H9 (cell line): ENCODE results near the gene FAM219A. TPM values are rescaled to one million over a fixed set of nuclear protein-coding genes. Genes with fewer than 3 reads are reported as not detected.

Experiments used
- DNase-seq: peaks from one replicate; pipeline ENCODE4 v3.0.0-alpha.2; 2017
- H2AFZ ChIP-seq: one replicate; pipeline ENCODE4 v1.6.1; 2013; ENCODE audit warnings: mild to moderate bottlenecking, low read length, control low read depth, moderate library complexity
- H2AK5ac ChIP-seq: 2 replicates; pipeline ENCODE4 v1.6.1; 2013; ENCODE audit warnings: low read length, control low read depth, mixed read lengths; ENCODE audit not compliant: insufficient read length
- H2BK120ac ChIP-seq: one replicate; pipeline ENCODE4 v1.6.1; 2013; ENCODE audit warnings: low read depth, mild to moderate bottlenecking, low read length, control low read depth, inconsistent platforms; ENCODE audit not compliant: poor library complexity, severe bottlenecking
- H2BK12ac ChIP-seq: 2 replicates; pipeline ENCODE4 v1.6.1; 2013; ENCODE audit warnings: low read length, control low read depth, mixed read lengths, low read depth; ENCODE audit not compliant: insufficient read length
- H2BK15ac ChIP-seq: 2 replicates; pipeline ENCODE4 v1.6.1; 2013; ENCODE audit warnings: low read depth, low read length, control low read depth
- H2BK20ac ChIP-seq: one replicate; pipeline ENCODE4 v1.6.1; 2013; ENCODE audit warnings: low read depth, mild to moderate bottlenecking, low read length, control low read depth, inconsistent platforms; ENCODE audit not compliant: poor library complexity, severe bottlenecking
- H2BK5ac ChIP-seq: 2 replicates; pipeline ENCODE4 v1.6.1; 2013; ENCODE audit warnings: low read length, control low read depth, mixed read lengths; ENCODE audit not compliant: insufficient read length
- H3K14ac ChIP-seq: 2 replicates; pipeline ENCODE4 v1.6.1; 2013; ENCODE audit warnings: low read length, control low read depth; ENCODE audit not compliant: insufficient read depth
- H3K18ac ChIP-seq: 2 replicates; pipeline ENCODE4 v1.6.1; 2013; ENCODE audit warnings: low read depth, mild to moderate bottlenecking, mixed read lengths, low read length, control low read depth; ENCODE audit not compliant: insufficient read length
- H3K23ac ChIP-seq: 2 replicates; pipeline ENCODE4 v1.6.1; 2013; ENCODE audit warnings: low read length, control low read depth, mixed read lengths, low read depth; ENCODE audit not compliant: insufficient read length
- H3K23me2 ChIP-seq: 2 replicates; pipeline ENCODE4 v1.6.1; 2013; ENCODE audit warnings: low read depth, mild to moderate bottlenecking, mixed read lengths, low read length, control low read depth; ENCODE audit not compliant: insufficient read length, poor library complexity, severe bottlenecking
- H3K27ac ChIP-seq: 2 replicates; pipeline ENCODE4 v1.5.1; 2013; ENCODE audit warnings: low read length, control low read depth, mixed read lengths, low read depth; ENCODE audit not compliant: insufficient read length
- H3K27me3 ChIP-seq: 2 replicates; pipeline ENCODE4 v1.6.1; 2013; ENCODE audit warnings: low read length, control low read depth, inconsistent platforms; ENCODE audit not compliant: insufficient read depth
- H3K4ac ChIP-seq: 2 replicates; pipeline ENCODE4 v1.6.1; 2013; ENCODE audit warnings: low read depth, mild to moderate bottlenecking, control low read depth, inconsistent platforms, low read length, moderate library complexity
- H3K4me1 ChIP-seq: 2 replicates; pipeline ENCODE4 v1.6.1; 2013; ENCODE audit warnings: low read length, control low read depth, inconsistent platforms; ENCODE audit not compliant: insufficient read depth
- H3K4me2 ChIP-seq: 2 replicates; pipeline ENCODE4 v1.6.1; 2013; ENCODE audit warnings: low read length, control low read depth, mixed read lengths; ENCODE audit not compliant: insufficient read length, insufficient read depth
- H3K56ac ChIP-seq: 2 replicates; pipeline ENCODE4 v1.6.1; 2013; ENCODE audit warnings: low read depth, mild to moderate bottlenecking, mixed read lengths, low read length, control low read depth; ENCODE audit not compliant: insufficient read length
- H3K79me1 ChIP-seq: 2 replicates; pipeline ENCODE4 v1.6.1; 2013; ENCODE audit warnings: low read depth, mild to moderate bottlenecking, moderate library complexity, low read length, control low read depth, inconsistent platforms; ENCODE audit not compliant: insufficient read depth, poor library complexity, severe bottlenecking
- H3K79me2 ChIP-seq: 2 replicates; pipeline ENCODE4 v1.6.1; 2013; ENCODE audit warnings: low read length, control low read depth, inconsistent platforms; ENCODE audit not compliant: insufficient read depth
- H3K9ac ChIP-seq: 2 replicates; pipeline ENCODE4 v1.6.1; 2013; ENCODE audit warnings: low read length, control low read depth, mixed read lengths; ENCODE audit not compliant: insufficient read length; ENCODE audit errors: extremely low read depth
- H3K9me3 ChIP-seq: one replicate; pipeline ENCODE4 v1.6.1; 2013; ENCODE audit warnings: low read depth, low read length, inconsistent platforms; ENCODE audit not compliant: control insufficient read depth
- H3T11ph ChIP-seq: one replicate; pipeline ENCODE4 v1.6.1; 2013; ENCODE audit warnings: mild to moderate bottlenecking, low read length, control low read depth, inconsistent platforms
- H4K20me1 ChIP-seq: one replicate; pipeline ENCODE4 v1.6.1; 2013; ENCODE audit not compliant: control insufficient read depth, insufficient read length, insufficient read depth
- H4K5ac ChIP-seq: 2 replicates; pipeline ENCODE4 v1.6.1; 2013; ENCODE audit warnings: low read depth, mild to moderate bottlenecking, mixed read lengths, low read length, control low read depth; ENCODE audit not compliant: insufficient read length
- H4K8ac ChIP-seq: replicated peaks from 2 replicates; pipeline ENCODE4 v1.6.1; 2013; ENCODE audit warnings: low read length, control low read depth, mixed read lengths, low read depth; ENCODE audit not compliant: insufficient read length
- H4K91ac ChIP-seq: 2 replicates; pipeline ENCODE4 v1.6.1; 2013; ENCODE audit warnings: low read depth, mild to moderate bottlenecking, moderate library complexity, mixed read lengths, low read length, control low read depth; ENCODE audit not compliant: insufficient read length
- H3K27ac Mint-ChIP-seq, 3 experiments: 2 replicates in 2 of 3; 3 replicates in 1 of 3; pipeline ENCODE4 v1.8.0; 2020 to 2021; ENCODE audit warnings: mixed read lengths in 3 of 3, mild to moderate bottlenecking in 1 of 3, moderate library complexity in 1 of 3
- H3K27me3 Mint-ChIP-seq: 2 replicates; pipeline ENCODE4 v1.8.0; 2021; ENCODE audit warnings: low read depth, mild to moderate bottlenecking, moderate library complexity, mixed read lengths
- H3K36me3 Mint-ChIP-seq, 3 experiments: 2 replicates in 2 of 3; 3 replicates in 1 of 3; pipeline ENCODE4 v1.8.0; 2020 to 2021; ENCODE audit warnings: low read depth in 3 of 3, mixed read lengths in 3 of 3; ENCODE audit not compliant: insufficient read depth in 1 of 3
- H3K4me1 Mint-ChIP-seq, 2 experiments: 2 replicates each; pipeline ENCODE4 v1.8.0; 2020; ENCODE audit warnings: mixed read lengths in 2 of 2
- H3K4me3 Mint-ChIP-seq, 2 experiments: 2 replicates in 1 of 2; 3 replicates in 1 of 2; pipeline ENCODE4 v1.8.0; 2020 to 2021; ENCODE audit warnings: mild to moderate bottlenecking in 2 of 2, mixed read lengths in 2 of 2, moderate library complexity in 1 of 2
- H3K9me3 Mint-ChIP-seq, 2 experiments: 2 replicates in 1 of 2; 3 replicates in 1 of 2; pipeline ENCODE4 v1.8.0; 2020; ENCODE audit warnings: mild to moderate bottlenecking in 2 of 2, mixed read lengths in 2 of 2, moderate library complexity in 1 of 2
- CTCF ChIP-seq: fragments of 200-600 bp; sonication (generic); conservative IDR thresholded peaks from 3 replicates; pipeline ENCODE4 v1.8.0; 2021; ENCODE audit warnings: antibody characterized with exemption, mild to moderate bottlenecking
- WGBS: extraction: QIAGEN DNeasy Blood & Tissue Kit; methylation state at CpG from one replicate; pipeline ENCODE4 v1.1.7; 2013; ENCODE audit warnings: missing lambda C conversion rate, low lambda C conversion rate, mixed read lengths; ENCODE audit not compliant: insufficient read length; ENCODE audit errors: extremely low coverage; 5-methylcytosine and 5-hydroxymethylcytosine counted together
- total RNA-seq: library from RNA; stranded (reverse); gene quantifications from 2 replicates; pipeline ENCODE4 v1.2.1, GENCODE V29; 2021

Gene FAM219A
- total RNA-seq, 1 experiment from 2014 or later: 16.7 TPM

GRCh38 chr9:34486572-34486971 is 28.2 kb upstream of the FAM219A start:
- Histone ChIP-seq H3K56ac (no peak overlapping the region), H3K79me2 (no peaks in the 10 kb centered on the region), H3K4me1 (no peaks in the 10 kb centered on the region), H3T11ph (no peak overlapping the region), H4K20me1 (no peaks in the 10 kb centered on the region), H3K18ac (no peak overlapping the region), H3K4me2 (no peak overlapping the region), H3K79me1 (no peaks in the 10 kb centered on the region), H3K23ac (no peak overlapping the region), H3K9ac (no peak overlapping the region), H3K9me3 (no peaks in the 10 kb centered on the region), H2BK12ac (no peak overlapping the region), H2BK20ac (no peak overlapping the region), H3K14ac (no peak overlapping the region), H3K27me3 (no peaks in the 10 kb centered on the region; the same call in 1 of the 2 replicates), H3K23me2 (no peaks in the 10 kb centered on the region), H3K27ac (no peak overlapping the region), H2AFZ (no peak overlapping the region), H2BK15ac (no peak overlapping the region), H2BK120ac (no peak overlapping the region), H2BK5ac (no peak overlapping the region), H4K8ac (no peak overlapping the region), H4K5ac (no peak overlapping the region), H4K91ac (no peak overlapping the region), H2AK5ac (no peak overlapping the region), H3K4ac (no peak overlapping the region)
- no peaks in the 10 kb centered on the region; a peak in 1 of 7 replicates for H3K36me3 Mint-ChIP-seq
- no peak overlapping the region for H3K4me3 Mint-ChIP-seq
- 0 out of 5 replicates have a peak, but pooled peaks cover 0 to under 1% of the 10 kb centered on the region in 2 experiments for H3K9me3 Mint-ChIP-seq
- TF ChIP-seq CTCF: no peak
- no CpG with 5 or more reads among the region's 3 CpGs for WGBS
- H3K4me1 Mint-ChIP-seq: no peaks in the 10 kb centered on the region
- H3K27me3 Mint-ChIP-seq: peaks cover 30% of the 10 kb centered on the region
- no peak overlapping the region for H3K27ac Mint-ChIP-seq
- no peak for DNase-seq
